HG03280 (cell line): ENCODE results near the gene TMEM30A.

Source experiments
- ATAC-seq: cut with Tn5 transposase; IDR thresholded peaks from one replicate; pipeline ENCODE4 v1.9.1; 2021; ENCODE audit warnings: mild to moderate bottlenecking, moderate library complexity; ENCODE audit not compliant: unreplicated experiment

Gene TMEM30A

DNA sequence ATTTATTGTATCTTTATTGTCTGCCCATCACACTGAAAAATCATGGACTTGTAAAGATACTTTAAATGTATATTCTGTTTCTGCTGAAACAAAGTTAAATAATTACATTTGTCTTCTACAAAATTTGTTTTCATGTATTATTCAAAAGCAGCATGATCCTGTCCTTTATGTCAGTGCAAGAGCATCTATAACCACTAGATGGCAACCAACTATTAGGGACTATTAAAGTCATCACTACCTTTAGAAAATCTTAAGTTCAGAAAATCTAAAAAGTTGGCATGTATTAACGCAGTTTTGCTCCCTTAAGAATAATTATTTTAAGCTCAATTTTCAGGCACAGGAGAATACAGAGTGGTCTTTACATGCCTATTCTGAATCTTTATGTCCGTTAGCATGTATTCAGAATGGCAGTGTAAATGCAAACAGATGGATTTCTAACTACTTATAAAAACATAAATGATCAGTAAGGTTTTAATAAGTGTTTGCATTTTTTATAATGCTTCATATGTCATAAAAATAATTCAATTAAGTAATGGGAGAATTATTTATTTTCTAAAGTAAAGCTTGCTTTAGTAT, 17.8 kb downstream of the TMEM30A start:
- ATAC-seq = peak; percentile 84

DNA sequence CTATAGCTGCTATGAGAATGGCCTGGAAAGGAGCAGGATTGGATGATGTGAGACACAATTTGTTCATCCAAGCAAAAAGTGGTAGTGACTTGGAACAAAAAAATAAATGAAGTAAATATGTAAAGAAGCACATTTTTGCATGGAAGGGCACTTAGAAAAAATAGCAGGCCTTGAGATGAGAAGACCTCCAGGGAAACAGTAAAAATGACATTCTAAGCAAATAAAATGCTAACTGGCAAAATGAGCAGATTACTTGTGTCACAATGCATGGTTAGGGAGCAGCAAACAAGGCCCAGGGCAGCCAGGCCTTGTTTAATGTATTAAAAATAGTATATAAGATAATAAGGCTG, 21.2 kb downstream of the TMEM30A start:
- ATAC-seq = no peak

DNA sequence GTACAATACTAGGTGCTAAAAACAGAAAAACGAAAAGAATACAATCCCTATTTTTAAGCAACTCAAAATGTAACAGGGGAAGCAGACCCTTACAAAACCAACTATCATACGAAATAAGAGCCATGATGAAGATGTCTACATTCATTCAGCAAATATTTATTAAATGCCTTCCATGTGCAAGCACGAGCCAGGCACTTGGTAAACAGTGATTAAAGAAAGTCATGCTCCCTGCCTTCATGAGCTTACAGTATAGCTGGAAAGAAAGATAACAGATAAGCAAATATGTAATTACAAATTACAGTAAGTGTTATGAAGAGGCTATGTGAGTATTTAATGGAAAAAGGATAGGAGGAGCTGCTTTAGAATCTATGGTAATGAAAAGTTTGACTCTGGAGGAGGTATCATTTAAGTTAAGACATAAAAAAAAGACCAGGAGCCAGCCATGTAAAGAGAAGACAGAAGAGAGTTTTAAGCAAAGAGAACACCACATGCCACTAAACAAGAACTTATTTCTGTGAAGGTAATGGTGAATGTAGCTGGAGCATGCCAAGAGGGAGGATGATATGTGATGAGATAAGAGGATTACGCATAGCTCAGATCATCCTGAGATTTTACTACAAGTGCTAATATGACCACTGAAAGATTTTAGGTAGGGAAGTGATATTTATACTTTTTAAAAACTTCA, 21.7 kb downstream of the TMEM30A start:
- no peak for ATAC-seq

DNA sequence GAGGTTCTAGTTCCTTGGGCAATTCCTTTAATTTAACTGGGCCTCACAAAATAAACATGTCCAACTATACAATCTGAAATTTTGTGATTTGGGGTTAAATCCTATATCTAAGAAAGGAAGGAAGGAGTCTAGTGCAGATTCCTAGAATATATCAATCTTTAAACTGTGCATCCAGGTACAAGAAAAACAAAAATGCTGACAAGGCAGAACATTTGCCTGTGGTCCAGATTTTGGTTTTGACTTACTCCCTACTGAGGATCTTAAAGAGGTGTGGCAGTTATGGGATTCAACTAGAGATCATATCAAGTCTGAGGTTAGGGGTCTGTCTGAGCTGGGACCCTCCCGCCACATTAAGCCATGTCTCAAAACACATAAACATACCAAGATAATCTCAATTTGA, 23.3 kb downstream of the TMEM30A start:
- ATAC-seq = no peak

DNA sequence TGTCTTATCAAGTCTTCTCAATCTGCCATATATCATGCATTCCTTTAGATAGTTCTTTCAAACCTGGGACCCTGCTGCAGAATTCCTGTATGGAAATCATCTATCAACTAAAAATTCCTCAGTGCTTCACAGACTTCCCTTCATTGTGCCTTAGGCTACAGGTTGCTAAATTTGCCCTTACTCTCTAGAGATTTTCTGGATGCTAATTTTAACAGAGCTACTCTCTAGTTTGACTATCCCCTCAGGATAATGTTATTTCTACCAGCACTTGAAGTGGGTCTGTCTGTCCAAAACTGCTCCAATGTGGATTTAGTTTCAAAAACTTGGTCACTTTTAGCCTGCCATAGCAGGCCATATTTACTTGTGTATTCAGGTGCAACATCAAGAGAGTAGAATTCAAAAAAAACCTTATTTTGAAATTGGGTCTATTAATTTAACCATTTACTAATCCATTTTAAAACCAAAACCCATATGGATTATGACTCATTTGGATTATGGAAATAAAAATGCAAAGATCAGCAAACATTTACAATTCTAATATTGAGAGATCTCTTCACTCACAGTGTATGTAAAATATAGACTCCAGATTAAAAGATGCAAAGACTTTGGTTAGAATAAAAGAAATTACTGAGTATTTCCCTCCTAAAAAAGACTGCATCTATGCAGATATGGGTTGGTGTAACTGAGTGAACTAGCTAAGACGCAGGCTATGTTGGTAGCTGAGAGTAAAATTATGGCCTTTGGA, 27.1 kb downstream of the TMEM30A start:
- ATAC-seq = no peak

DNA sequence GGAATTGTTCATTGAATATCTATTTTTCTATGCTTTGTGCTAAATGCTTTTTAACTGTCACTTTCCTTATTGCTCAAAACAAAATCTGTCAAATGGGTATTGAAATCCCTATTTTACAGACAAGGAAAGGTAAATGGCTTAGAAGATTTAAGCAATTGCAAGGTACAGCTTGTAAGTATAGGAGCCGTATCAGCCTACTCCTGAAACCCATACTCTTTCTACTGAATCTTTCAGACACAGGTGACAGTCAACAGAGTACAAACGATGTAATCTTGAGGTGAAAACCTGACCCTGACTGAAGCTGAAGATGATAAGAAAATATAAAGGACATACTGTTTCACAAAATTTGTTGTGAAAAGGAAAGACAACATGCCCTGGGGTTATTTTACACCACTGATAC, 34.0 kb downstream of the TMEM30A start:
- ATAC-seq = no peak

DNA sequence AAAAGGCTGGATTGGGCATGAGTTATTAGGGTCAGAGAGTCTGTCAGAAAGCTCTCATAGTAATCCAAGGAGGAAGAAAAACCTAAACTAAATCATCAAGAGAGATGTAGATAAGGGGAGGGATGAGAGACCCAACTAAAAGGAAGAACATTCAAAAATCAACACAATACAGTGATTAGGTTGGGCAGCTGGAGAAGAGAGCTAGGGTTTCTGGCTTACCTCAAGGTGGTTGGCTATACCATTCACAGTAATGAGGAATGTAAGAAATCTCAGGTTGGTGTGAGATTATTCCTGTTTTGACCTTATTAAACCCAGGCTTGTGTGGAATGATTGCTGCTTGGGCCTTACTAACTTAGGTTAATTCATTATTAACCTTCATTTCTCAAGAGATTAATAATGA, 34.8 kb downstream of the TMEM30A start:
- no peak for ATAC-seq

DNA sequence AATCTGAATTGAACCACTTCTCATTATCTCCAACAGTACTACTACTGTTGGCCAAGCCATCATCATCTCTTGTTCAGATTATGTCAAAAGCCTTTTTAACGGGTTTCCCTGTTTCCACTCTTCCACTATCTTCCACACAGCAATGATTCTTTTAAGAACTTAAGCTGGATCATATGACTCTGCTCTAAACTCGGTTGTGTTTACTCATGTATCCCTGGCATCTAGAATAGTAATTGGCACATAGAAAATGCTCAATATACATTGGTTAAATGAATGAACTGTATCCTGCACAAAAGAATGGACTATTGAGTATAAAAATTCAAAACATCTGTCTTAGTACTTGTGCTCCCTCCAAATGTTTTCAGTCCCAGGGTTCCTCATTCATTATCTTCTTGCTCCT, 38.2 kb downstream of the TMEM30A start:
- no peak for ATAC-seq

DNA sequence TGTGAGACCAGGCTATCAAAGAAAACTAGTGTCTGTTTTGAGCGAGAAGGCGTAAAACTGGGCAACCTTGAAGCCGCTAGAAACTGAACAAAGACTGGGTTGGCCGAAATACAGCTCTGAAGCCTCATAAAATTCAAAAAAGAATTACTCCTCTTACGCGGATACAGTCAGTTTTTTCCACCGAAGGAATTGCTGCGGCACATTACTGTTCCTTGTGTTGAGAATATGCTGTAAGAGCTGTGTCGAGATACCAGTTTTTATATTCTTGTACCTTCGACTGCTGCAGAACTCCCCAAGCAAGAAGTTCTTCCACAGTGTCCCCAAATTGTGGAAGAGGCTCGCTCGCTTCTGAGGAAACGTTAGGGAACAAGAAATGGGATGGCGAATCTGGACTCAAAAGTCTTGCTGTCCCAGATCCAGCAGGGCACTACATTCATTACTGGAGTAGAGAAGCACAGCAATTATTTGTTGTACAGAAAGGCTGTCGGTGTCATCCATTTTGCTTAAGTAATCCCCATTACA, 40.5 kb downstream of the TMEM30A start:
- ATAC-seq = peak; percentile 22

DNA sequence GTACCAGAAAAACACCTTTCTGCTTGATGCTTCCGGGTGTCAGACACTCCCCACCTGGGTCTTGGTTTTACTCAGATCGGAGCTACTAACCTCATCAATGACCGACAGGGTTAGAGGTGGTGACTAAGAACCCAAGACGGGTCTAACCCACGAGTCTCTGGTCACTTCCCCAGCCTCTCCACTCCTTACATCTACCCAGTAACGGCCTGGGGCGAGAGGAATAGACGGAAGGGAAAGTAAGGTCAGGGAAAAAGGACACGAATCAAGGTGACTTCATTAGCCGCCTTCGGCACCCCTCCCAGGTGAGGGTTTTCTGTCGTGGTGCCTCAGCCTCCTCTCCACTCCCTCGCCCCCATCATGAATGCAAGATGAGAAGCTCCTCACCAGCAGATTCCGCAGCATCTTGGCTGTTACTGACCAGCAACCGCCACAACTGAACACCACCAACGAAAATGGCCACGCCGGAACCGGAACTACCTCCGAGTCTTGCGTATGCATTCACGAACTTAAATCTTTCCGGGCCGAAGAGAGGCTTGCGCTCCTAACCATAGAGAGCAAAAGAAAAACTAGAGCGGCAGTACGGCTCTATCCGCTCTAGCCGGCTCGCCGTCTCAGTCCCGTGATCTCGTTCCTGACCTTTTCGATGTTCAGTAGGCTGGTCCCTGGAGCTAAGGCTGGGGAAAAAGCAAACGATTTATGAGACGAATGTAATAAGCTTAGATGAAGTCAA, 41.1 kb downstream of the TMEM30A start, which contains the start of gene COX7A2:
Gene COX7A2 (minus strand): TSS at position 469 of the 730 bp plus-strand sequence. CDS start 67 bp downstream, at position 402.
- peak; percentile 96 for ATAC-seq

DNA sequence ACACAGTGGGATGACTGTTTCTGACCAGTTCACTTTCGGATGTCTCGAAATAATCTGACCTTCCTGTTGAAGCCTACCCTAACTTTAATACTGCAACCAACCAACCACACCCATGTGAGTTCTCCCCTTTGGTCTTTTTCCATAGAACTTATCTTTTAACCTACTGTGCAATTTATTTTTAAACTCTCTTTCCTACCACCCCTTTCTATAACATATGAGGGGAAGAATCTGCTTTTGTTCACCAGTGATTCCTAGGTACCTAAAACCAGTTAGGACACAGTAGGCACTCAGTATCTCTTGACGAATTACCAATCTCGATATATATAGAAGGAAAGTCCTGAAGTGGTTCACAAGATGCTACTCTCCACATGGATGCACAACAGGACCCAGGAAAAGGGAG, 48.0 kb downstream of the TMEM30A start:
- ATAC-seq = no peak

DNA sequence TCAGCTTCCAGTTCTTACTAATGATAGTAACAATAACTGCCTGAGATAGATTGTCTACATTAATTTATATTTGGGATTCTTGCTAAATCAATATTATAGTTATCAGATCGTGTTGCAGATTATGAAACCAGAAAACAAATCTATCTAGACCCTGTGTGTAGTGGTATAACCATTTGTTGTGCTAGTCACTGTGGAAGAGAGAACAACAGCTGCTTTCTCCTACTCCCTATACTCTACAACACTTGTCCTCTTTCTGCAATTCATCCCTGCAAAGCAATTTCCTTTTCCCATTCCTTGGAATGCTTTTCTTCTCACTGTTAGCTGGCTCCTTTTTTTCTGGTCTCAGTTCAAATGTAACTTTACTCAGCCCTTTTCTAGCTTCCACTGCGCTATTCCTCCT, 49.3 kb downstream of the TMEM30A start:
- ATAC-seq = no peak

DNA sequence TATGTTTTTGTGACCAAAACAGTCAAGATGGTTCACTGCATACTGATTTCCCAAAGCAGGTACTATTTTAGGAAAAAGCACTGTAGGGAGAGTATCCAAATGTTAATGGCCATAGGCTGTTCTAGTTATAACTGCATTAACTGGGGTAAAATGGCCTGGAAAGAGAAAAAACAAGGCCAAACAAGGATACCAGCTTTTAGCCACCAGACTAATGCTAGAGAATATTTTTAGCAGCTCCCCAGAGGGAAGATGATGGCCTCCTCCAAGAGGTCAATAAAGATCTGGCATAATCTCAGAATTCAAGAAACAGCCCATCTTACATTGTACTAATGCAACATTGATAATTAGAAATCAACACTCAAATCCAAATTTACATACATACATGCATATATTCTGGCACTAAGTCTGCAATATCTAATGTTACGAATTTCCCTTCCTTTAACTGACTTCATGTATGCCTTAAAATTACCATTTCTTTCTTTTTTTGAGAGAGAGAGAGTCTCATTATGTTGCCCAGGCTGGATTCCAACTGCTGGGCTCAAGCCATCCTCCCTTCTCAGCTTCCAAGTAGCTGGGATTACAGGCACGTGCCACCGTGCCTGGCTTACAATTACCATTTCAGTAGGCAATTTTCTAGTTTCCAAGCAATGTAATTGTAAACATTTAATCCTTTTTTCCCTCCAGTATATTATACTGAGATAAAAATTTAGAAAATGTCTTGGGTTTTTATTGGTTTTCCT, 50.3 kb downstream of the TMEM30A start:
- no peak for ATAC-seq

DNA sequence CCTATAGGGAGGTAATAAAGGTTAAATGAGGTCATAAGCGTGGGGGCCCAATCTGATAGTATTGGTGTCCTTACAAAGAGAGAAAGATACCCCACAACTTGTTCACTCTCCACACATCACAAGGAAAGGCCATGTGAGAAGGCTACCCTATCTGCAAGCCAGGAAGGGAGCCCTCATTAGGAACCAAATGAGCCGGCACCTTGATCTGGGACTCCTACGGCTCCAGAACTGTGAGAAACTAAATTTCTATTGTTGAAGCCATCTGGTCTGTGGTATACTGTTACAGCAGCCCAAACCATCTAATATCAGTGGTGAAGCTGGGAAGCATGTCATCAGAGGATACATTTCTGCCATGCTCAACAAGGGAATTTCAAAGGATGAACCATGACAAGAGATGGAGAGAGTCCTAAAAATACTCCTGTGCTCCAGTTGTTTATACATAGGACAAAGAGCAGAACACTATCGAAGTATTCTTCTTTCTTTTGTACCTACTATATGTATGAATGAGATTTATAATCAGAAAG, 51.4 kb downstream of the TMEM30A start:
- no peak for ATAC-seq

DNA sequence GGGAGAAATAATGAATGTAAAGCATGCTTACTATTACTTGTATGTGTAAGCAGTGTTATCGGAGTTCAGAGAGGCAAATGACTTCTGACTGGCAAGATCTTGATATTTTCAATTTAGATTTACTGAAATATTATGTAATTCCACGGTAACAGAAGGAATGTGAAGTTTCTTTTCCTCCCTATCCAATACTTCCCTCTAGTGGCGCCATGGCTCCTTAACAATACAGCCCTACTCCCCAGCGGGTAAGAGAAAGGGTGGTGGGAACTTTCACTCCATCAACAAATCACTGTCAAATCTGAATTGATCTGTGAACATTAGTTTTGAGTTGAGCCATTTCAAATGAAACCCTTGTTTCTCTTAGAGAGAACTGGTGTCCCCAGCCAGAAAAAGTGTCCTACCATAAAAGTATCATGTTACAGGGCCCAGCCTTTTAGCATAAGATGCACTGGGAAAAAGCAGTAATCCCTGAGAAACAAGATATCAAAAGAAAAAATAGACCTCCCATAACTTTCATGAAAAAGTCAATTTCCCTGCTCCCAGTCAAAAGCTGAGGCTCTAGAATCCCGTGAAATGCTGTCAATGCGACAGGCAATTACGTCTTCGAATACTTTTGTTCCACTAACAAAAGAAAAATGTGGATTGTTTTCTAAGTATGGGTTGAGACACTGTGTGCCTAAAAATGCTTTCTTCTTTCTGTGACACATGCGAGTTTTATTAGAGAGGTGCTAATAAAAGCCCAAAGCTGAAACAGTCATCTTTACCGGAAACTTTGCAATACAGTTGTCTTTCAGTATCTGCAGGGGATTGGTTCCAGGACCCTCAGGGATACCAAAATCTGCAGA, 53.9 kb downstream of the TMEM30A start:
- no peak for ATAC-seq

DNA sequence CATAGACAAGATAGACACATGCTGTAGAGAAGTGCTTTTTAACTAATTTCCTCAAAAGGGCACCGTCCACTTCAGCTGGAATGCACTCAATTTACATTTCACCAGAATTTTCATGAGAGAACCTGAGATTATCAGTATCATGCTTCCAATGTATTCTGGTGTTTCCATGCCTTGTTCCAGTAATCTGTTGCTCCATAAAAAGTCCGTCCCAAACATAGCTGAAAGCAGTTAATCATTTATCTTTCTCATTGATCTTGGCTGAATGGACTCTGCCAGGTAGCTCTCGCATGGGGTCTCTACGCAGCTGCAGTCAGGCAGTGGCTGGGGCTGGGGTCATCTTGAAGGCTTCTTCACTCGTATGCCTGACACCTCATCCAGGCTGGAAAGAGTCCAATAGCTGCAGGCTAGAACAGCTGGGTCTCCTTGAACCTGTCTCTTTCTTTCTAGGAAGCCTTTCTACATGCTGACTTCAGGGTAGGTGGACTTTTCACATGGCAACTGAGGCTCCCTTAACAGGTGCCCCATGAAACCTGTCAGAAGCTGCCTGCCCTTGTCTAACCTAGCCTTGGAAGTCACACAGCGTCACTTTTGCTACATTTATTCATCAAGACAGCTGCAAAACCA, 60.2 kb downstream of the TMEM30A start:
- no peak for ATAC-seq

DNA sequence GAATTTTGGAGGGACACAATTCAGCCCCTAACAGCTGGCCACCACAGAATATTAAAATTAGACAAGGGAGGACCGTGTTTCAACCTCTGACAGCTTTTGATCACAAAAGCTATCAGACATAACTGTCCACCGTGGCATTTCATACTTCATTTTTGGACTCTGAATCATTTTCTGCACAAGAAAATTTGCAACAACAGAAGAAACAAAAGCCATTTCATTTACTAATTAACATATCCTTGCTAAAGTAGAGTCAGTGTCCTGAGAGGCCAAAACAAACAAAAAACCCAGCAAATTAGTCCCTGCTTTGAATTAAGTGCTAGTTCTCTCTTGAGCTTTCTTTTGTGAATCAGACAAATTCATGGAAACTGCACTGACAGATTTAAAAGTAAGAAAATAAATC, 61.2 kb downstream of the TMEM30A start:
- ATAC-seq = no peak

DNA sequence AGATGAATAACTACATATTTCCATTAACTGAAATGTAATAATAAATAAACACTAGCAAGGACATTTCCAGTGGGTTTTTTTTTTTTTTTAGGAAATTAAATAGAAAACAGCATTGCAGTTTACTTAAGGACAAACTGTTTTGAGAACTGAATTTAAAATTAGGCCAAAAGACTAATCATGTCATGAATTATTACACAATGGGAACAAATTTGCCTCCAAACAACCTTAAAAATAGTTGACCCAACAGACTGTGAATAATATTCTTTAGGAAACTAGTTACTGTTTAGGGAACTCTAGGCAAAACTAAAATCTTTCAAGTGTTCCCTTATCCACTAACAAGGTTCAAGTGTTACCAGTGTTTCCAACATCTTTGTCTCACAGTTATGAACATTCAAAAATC, 62.3 kb downstream of the TMEM30A start:
- no peak for ATAC-seq

DNA sequence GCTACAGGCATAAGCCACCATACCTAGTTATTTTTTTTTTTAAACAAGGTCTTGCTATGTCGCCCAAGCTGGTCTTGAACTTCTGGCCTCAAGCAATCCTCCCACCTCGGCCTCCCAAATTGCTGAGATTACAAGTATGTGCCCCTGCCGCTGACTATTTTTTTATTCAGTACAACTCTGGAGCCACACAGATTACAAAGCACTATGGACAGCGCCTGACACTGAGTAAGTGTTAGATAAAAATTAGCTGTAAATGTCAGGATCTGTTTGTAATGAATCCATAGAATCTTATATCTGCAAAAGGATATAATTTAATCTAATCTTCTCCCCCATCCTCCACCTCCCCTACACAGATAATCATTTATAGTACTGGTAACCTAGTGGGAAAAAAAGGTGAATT, 63.5 kb downstream of the TMEM30A start:
- ATAC-seq = no peak
